ENCODE results near the gene PLEKHM3. TPM values are rescaled to one million over a fixed set of nuclear protein-coding genes. Genes with fewer than 3 reads are reported as not detected.
"Not testable (repeated sequence)": the region's sequence is repeated elsewhere in the genome, so short reads cannot be mapped to it uniquely, and the experiment has no call there.

Gene PLEKHM3
- total RNA-seq, 4 donors from 2014 or later = 19.1 to 26.5 (median 24.0) TPM

GRCh38 chr2:207813221-207813916 is 212.0 kb downstream of the PLEKHM3 start:
- Histone ChIP-seq H3K27me3 (no peaks in the 10 kb centered on the region), H3K9me3 (no peaks in the 10 kb centered on the region), H3K36me3 (no peaks in the 10 kb centered on the region), H3K4me1 (peaks cover 10 to 47% (median 17%) of the 10 kb centered on the region in 4 donors), H3K4me3 (no peak overlapping the region), H3K27ac (no peak overlapping the region)
- TF ChIP-seq CTCF (IDR thresholded peaks at IDR 0.05) = no peak
- TF ChIP-seq EP300 (IDR thresholded peaks at IDR 0.05; ENCODE audit: low read depth) = no peak
- TF ChIP-seq POLR2A (IDR thresholded peaks at IDR 0.05) = no peak
- no peak for TF ChIP-seq POLR2AphosphoS5 (IDR thresholded peaks at IDR 0.05)
- in situ Hi-C loops (cut with MboI; ENCODE audit: low pct_ligation_motif_present in 1 of 4, low pct_unique_long_range_greater_than_20kb in 1 of 4, low sequenced_read_pairs in 3 of 4) (no loop called here), intact Hi-C loops (cut with DNase I; ENCODE audit: low total_unique reads) (no loop called here)
- 78 to 84% methylated on average over 14 to 15 of the region's 15 CpGs for WGBS, 2 donors (ENCODE audit: low coverage in 1 of 2)
- DNase-seq = no peak

GRCh38 chr2:207812726-207813080 is 212.6 kb downstream of the PLEKHM3 start:
- in situ Hi-C loops (cut with MboI; ENCODE audit: low pct_ligation_motif_present in 1 of 4, low pct_unique_long_range_greater_than_20kb in 1 of 4, low sequenced_read_pairs in 3 of 4) = no loop called here
- intact Hi-C loops (cut with DNase I; ENCODE audit: low total_unique reads) = no loop called here
- Histone ChIP-seq H3K4me1 (peaks cover 6 to 40% (median 14%) of the 10 kb centered on the region in 4 donors), H3K27ac (peak overlapping the region in 3 of 4 donors; percentile 71 to 87 (median 81)), H3K9me3 (no peaks in the 10 kb centered on the region), H3K36me3 (no peaks in the 10 kb centered on the region), H3K4me3 (no peak overlapping the region), H3K27me3 (no peaks in the 10 kb centered on the region)
- no peak for DNase-seq
- 82 to 84% methylated on average over 3 of the region's 3 CpGs for WGBS, 2 donors (ENCODE audit: low coverage in 1 of 2)
- TF ChIP-seq POLR2A (IDR thresholded peaks at IDR 0.05) = no peak
- no peak for TF ChIP-seq EP300 (IDR thresholded peaks at IDR 0.05; ENCODE audit: low read depth)
- TF ChIP-seq POLR2AphosphoS5 (IDR thresholded peaks at IDR 0.05) = no peak
- TF ChIP-seq CTCF (IDR thresholded peaks at IDR 0.05) = no peak

GRCh38 chr2:207812058-207812725 is 213.1 kb downstream of the PLEKHM3 start:
- Histone ChIP-seq H3K4me1 (peaks cover 6 to 40% (median 14%) of the 10 kb centered on the region in 4 donors), H3K9me3 (no peaks in the 10 kb centered on the region), H3K36me3 (no peaks in the 10 kb centered on the region), H3K4me3 (no peak overlapping the region), H3K27me3 (no peaks in the 10 kb centered on the region), H3K27ac (peak overlapping the region; percentile 71 to 87 (median 82))
- 62 to 64% methylated on average over 6 to 9 of the region's 9 CpGs for WGBS, 2 donors (ENCODE audit: low coverage in 1 of 2)
- TF ChIP-seq CTCF (IDR thresholded peaks at IDR 0.05) (no peak), EP300 (IDR thresholded peaks at IDR 0.05; ENCODE audit: low read depth) (no peak), POLR2A (IDR thresholded peaks at IDR 0.05) (no peak), POLR2AphosphoS5 (IDR thresholded peaks at IDR 0.05) (no peak)
- intact Hi-C loops (cut with DNase I; ENCODE audit: low total_unique reads) = no loop called here
- DNase-seq = no peak
- in situ Hi-C loops (cut with MboI; ENCODE audit: low pct_ligation_motif_present in 1 of 4, low pct_unique_long_range_greater_than_20kb in 1 of 4, low sequenced_read_pairs in 3 of 4) = no loop called here

- in situ Hi-C loops (cut with MboI; ENCODE audit: low pct_ligation_motif_present in 1 of 4, low pct_unique_long_range_greater_than_20kb in 1 of 4, low sequenced_read_pairs in 3 of 4); H3K36me3 ChIP-seq; intact Hi-C loops (cut with DNase I; ENCODE audit: low total_unique reads); H3K4me3 ChIP-seq; H3K9me3 ChIP-seq; H3K27me3 ChIP-seq; DNase-seq: not testable (repeated sequence)
- 63 to 87% methylated on average over 4 to 10 of the region's 10 CpGs for WGBS, 2 donors (ENCODE audit: low coverage in 1 of 2)
- peaks cover 6 to 35% (median 12%) of the 10 kb centered on the region in 4 donors for H3K4me1 ChIP-seq
- H3K27ac ChIP-seq = peak overlapping the region; percentile 71 to 87 (median 82)
Observed at GRCh38 chr2:207811658-207812057, 213.7 kb downstream of the PLEKHM3 start.

Data from transverse colon (tissue), 4 donors.